ENCODE results near the gene PDYN. TPM values are rescaled to one million over a fixed set of nuclear protein-coding genes. Genes with fewer than 3 reads are reported as not detected.

The PDYN gene
- total RNA-seq, 2 donors from 2014 or later = not detected

Other genes starting within 250 kb of the PDYN start
- gene SIRPA, start 98.7 kb downstream of the PDYN start, total RNA-seq = 10 to 100 TPM in 1 of 2 donors, 1 to 10 TPM in 1; 9.8 to 12.2 TPM
- gene STK35, start 107.8 kb upstream of the PDYN start, total RNA-seq = 10 to 100 TPM; 25.8 to 26.7 TPM

All from colonic mucosa (tissue), 2 donors.